HG03439 (cell line): ENCODE measurements around the gene SHISA8.

Experiments used
- ATAC-seq: cut with Tn5 transposase; IDR thresholded peaks from one replicate; pipeline ENCODE4 v1.9.1; 2021; ENCODE audit warnings: mild to moderate bottlenecking, moderate library complexity; ENCODE audit not compliant: unreplicated experiment

The SHISA8 gene

DNA sequence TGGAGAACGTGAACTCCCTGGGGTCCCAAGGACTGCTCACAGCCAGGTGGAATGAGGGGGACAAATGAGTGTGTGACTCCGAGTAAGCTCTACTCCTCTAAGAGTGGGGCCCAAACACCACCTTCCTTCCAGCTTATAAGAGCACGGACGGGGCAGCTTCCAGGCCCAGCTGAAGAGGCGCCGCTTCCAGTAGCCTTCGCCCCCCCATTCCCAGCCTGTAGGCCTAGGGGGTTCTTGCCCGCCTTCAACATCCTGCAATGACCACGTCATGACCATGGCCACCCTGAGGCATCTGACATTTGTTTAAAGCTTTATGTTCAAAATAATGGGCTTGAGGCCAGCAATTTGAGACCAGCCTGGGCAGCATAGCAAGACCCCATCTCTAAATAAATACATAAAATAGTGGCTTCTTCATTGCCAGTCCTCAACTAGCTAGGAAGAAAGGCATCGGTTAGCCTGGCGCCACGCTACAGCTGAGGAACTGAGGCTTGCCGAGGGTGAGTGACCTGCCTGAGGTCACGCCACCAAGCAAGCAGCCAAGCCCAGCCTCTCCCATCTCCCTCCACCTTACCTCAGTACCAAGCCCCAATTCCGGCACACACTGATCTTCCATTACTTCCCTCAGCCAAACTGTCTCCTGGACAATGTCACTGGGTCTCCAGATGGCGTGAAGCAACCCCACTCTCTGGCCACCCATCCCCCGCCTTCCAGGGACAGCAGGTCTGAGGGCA, 19.6 kb upstream of the SHISA8 start:
- no peak for ATAC-seq

DNA sequence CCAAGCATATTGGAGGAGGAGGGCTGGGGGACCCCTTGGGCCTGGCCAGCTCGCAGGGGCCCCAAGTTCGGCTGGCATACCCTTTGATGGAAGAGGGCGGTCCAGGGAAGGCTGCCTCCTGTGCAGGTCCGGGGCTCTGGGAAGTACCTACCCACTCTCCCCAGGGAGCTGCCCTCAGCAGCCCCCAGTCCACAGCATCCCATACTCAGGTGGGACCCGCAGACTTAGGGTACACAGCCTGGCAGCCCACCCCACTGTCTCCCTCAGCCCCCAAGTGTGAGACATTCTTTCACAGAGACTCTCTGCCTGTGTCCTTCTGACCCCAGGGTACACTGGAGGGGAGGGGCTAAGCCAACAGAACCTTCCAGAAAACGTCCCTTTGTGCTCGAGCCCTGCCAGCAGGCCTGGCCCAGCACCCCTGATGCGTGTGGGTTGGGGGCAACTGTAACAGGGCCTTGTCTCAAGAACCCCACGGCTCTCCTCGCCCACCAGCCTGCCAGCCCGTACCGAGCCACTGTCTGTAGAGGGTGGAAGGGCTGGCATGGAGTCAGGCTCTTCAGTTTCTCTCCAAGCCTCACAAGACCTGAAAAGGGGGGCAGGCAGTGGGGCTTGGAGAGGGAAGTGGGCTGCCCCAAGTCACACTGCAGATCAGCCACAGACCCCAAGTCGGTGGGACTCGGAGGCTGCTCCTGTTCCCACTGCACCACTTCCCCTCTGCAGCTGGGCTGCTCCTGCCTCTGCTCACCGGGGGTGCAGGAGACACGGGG, 18.7 kb upstream of the SHISA8 start:
- ATAC-seq, result no peak

DNA sequence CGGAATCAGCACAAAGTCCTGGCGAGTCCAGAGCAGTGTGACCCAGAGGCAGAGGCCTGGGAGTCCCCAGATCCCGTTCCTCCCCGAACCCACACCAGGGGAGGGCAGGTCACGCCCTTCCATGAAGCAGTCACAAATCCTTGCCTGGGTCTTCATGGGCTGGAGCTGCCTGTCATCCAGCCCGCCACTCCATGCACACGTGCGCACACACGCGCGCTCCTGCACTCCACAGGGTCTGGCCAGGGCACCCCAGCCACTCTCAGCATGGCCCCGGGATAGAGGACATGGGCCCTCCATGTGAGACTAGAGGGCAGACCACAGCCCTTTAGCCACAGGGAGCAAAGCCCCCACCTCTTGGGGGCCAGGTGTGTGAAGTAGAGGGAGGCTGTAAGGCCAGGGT, 17.5 kb upstream of the SHISA8 start:
- ATAC-seq, result no peak

DNA sequence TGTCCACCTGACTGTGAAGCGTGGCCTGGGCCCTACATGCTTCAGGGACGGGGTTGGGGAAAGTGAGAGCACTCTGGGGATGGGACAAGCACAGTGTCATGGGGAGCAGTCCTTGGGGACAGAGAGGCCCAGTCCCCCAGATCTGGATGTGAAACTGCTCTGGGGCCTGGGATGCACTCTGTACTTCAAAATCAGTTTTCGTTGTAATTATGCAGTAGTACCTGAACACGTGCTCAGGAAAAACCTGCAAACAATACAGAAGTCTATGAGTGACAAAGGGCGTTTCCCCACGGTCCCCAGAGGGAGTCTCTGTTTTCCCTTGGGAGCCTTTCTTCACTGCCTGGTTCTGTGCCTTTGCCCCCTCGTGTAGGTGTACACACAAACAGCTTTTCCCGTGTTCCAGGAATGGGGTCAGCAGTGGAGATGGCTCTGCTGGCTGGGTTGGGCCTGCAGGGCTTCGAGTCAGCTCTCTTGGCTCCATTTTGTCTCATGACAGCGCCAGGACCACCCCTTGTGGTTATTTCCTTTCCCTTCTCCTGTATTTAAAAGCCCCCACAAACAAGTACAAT, 16.9 kb upstream of the SHISA8 start:
- no peak for ATAC-seq

DNA sequence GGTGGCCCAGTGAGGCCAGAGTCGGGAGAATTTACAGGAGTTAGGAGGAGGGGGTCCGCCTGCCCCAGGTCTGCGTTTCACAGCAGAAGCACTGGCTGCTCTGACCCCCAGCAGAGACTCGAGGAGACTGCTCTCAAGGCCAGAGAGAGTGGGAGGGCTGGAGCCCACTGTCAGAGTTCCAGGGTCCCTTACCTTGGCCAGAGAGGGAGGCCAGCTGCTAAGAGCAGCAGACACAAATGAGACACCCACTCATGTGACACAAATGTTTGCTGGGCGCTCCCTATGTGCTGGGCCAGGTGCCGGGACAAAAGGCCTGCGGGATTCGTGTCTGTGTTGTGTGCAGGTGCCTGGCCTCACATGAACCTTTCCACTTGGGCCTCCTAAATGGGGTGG, 14.5 kb upstream of the SHISA8 start:
- ATAC-seq, result no peak

DNA sequence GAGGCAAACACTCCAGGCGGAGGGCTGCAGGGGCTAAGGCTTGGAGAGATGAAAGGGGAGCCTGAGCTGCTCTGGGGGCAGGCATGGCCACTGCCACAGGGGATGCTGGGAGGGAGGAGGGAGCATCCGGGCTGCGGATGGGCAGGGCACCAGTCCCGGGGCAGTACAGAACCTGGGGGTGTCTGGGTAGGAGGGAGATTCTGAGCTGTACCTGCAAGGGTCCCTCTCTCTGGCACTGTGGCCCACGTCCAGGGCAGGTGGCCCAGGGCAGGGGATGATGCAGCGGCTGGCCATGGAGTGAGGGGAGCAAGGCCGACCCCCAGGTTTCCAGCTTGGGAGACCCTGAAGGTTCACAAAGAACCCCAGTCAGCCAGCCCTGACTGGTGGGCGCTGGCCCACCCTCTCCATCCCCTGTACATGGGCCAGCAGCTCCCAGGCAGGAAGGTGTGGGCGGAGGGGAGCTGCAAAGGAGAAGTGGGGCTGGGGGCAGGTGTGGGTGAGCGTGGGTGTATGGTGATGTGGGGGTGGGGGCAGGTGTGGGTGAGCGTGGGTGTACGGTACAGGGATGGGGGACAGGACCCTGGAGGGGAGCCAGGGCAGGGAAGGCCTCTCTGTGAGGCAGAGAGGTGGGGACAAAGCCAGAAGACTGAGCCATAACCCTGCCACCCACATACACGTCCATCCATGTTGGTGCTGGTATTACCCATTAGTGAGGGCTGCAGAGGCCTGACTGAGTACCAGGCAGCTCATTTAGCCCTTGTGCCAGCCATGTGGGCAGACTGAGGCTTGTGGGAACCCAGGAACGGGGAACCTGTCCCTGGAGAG, 13.9 kb upstream of the SHISA8 start:
- ATAC-seq, result no peak

DNA sequence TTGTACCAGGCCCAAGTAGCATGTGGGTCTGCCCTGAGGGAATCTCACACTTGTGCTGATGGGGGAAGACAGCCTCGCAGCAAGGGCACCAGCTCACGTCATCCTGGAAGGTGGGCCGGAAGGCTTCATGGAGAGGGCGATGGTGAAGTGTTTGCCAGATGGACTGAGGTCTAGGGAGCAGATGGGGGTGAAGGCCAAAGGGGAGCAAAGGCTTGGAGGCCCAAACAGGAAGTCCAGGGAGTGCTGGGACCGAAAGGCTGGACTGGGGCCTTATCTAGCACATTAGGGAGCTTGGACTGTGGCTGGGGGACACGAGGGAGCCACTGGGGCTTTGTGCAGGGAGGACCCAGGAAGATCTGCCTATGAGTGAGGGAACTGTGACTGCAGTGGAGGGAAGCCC, 12.9 kb upstream of the SHISA8 start:
- no peak for ATAC-seq

DNA sequence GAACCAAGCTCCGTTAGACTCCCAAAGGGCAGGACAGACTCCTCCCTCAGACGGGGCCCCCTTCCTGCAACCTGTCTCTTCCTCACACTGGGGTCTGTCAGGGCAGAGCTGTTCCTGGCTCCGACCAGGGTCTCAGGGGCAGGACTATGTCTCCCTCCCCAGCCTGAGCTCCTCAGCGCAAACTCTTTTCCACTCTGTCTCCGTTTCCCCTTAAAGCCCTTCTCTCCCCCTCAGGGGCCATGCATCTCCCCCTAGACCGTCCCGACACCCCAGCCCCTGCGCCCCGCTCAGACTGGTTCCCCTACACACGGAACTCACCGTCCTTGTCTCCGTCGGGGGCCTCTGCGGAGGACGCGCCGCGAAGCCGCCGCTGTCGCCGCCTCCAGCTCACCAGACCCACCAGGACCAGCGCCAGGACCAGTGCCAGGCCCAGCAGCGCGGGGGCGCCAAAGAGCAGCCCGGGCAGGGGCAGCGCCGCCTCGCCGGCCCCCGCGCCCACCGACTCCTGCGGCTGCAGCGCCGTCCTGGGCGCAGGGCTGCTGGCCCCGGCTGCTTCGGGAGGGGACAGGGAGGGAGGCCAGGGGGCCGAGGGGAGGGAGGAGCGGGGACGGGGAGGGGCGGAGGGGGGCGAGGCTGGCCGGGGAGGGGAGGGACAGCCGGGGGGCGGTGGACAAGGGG, 11.0 kb upstream of the SHISA8 start:
- no peak for ATAC-seq

DNA sequence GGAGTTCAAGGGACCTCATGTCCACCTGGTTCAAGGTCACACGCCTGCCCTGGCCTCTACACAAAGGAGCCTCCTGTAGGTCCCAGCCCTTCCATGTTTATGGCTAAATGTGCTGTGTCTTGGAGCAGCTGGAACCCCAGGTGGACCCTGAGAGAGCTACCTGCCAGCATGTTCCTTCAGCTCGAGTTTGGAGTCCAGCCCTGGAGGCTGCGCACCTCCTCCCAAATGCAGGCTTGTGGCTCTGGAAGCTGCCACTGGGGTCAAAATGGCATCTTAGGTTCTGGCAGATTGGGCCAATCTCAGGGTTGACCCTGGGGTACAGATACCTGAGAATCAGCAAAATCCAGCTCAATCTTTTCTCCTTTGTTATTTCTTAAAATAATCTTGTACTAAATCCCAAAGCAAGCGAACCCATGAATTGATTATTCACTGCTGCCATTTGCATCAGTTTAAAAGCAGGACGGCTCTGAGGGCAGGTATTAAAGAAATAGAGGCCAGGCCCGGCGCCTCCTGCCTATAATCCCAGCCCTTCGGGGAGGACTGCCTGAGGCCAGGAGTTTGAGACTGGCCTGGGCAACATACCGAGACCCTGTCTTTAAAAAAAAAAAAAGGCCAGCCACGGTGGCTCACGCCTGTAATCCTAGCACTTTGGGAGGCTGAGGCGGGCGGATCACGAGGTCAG, 8.9 kb upstream of the SHISA8 start:
- ATAC-seq, result no peak

DNA sequence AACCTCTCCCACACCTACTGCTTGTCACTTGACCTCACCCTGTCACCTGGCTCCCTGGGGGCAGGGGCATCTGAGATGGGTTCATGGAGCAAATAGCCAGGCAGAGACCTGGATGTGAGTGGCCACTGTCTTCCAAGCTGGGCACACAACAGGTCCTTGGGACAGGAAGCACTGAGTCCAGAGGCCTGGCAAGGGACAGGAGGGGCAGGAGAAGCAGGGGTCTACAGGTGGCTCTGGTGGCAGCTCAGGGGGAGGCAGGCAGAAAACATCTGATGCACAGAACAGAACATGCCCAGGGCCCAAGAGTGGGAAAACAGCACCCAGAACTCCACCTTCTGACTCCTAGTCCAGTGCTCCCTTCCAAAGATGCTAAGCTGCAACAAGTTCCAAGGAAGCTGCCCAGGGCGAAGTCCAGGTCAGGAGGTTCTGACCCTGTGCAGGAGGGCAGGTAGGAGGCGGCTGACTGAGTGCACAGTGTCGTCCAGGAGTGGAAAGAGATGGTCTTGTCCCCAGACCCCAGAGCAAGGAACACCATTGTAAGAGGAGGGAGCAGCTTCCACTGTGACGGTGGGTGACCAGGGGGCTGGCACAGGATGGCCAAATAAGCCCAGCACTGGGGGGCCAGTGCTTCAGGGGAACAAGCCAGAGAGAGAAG, 8.2 kb upstream of the SHISA8 start:
- no peak for ATAC-seq

DNA sequence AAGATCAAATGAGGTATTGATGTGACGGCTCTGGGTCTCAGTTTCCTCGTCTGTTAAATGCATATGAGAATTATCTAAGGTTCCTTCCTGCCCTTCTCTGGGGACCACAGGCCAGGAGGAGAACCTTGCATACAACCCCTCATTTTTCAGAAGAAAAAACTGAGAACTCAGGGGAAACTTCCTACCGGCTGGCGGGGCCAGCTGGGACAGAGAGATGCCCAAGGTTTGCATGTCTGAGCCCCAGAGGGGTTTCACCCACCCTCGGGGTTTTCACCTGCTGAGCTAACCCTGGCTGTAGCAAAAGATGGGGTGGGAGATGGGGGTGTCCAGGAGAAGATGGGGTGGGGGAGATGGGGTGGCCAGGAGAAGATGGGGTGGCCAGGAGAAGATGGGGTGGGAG, 7.5 kb upstream of the SHISA8 start:
- no peak for ATAC-seq

DNA sequence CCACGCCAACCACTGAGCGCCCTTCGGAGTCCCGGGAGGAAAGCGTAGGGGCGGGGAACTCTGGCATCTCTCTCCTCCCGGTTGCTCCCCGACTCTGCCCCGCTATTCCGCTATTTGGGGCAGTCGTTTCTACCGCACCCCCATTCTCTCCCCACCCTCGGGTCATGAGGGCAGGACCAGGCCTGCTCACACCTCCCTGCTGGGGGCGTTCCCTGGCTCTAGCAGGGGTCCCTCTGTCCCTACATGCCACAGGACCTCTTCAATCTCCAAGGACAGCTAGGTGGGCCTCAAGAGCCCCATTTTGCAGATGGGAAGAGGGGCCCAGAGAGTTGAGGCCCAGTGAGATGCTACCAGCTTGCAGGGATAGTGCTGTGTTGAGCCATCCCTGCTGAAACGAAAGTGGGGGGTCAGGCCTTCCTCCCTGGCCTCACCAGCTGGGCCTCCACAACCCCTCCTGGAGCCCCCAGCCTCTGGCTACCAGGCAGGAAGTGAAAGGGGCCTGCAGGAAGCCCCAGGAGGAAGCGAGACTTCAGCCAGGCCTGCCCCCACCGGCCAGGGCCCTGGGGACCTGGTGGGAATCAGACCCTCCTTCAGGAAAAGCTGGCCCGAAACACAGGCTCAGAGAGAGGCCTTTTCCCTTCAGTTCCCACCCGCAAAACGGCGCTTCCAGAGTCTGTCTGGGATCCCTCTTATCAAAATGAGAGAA, 5.5 kb upstream of the SHISA8 start:
- no peak for ATAC-seq

DNA sequence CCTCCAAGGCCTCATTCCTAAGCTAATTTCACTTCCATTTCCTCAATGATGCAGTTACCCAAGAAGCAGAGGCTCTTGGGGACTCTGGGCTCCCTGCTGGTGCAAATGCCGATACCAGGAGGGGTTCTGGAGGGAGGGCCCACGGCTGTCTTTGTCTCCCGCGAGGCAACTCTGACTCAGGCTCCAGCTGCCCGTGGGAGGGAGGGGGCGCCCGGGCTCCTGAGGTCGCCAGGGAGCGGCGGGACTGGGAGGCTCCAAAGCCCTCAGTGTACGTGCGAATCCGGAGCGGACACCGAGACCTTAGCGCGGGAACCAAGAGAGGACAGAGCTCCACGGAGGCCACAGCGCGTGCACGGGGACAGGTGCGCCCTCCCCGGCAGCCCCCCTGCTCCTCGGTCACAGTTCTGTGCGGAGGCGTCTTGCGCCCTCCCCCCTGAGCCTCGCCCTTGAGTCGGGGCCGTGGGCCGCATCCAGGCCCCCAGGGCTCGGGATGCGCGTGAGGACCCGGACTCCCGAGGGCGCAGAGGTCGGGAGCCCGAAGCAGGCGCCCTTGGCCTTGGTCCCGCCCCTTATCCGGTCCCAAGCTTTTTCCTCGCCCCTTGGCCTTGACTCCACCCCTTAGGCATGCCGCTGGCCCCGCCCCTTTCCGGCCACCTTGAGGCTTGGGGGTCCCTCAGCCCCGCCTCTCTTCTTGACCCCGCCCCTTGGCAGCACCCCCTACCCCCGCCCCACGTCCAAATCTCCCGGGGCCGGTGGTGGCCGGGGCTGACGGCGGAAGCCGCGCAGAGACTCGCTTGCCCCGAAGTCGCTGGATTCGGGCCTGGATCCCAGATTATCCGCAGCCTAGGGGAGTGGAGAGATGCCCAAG, 4.7 kb upstream of the SHISA8 start:
- peak; percentile 47 for ATAC-seq

DNA sequence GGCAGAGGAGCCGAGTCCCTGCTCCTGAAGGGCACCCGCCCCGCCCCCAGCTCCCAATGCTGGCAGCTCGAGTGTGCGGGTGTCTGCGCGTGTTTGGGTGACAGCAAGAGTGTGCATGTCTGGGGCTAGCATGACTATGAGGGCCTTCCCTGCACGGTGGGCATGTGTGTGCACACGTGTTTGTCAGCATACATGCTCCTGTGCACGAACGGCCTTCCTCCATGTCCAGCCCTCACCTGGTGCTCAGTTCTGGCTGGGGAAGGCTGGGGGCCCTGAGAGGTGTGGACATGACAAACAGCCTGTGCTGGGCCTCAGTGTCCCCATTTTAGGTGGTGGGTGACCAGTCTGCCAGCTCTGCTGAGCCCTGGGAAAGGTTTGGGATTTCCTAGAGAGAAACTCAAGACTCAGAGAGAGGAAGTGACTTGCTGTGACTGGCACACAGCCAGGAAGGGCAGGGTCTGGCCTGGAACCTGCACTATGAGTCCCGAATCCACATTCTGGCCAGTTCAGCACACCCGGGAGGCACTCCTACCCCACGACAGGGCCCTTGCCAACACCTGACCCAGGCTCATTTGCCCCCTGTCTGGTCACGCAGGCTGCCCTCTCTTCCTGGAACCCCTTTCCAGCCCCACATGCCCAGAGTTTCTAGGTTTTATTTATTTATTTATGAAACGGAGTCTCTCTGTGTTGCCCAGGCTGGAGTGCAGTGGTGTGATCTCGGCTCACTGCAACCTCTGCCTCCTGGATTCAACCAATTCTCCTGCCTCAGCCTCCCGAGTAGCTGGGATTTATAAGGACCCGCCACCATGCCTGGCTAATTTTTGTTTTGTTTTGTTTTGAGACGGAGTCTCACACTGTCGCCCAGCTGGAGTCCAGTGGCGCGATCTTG, 3.3 kb upstream of the SHISA8 start:
- ATAC-seq, result no peak

DNA sequence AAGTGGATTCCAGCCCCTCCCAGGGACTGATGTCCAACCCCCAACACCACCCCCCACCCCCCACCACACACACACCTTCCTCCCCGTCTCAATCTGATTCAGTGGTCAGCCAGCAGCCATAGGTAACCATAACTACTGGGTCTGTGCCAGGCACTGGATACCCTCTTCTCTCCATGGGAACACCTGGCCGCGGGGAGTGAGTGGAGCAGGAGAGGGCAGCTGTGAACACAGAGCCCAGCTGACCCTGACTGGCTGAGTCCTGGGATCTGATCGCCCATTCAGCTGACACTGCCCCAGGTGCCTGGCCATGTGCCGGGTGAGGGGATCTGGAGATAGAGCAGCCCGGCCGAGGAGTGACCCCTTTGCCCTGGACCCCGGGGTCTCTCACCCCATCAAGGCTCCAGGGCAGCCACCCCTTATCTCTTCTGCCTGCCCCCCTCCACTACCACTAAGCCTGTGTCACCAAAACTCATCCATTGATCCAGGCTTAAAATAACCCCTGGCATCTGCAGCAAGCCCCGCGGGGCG, 2.6 kb upstream of the SHISA8 start:
- ATAC-seq, result no peak

DNA sequence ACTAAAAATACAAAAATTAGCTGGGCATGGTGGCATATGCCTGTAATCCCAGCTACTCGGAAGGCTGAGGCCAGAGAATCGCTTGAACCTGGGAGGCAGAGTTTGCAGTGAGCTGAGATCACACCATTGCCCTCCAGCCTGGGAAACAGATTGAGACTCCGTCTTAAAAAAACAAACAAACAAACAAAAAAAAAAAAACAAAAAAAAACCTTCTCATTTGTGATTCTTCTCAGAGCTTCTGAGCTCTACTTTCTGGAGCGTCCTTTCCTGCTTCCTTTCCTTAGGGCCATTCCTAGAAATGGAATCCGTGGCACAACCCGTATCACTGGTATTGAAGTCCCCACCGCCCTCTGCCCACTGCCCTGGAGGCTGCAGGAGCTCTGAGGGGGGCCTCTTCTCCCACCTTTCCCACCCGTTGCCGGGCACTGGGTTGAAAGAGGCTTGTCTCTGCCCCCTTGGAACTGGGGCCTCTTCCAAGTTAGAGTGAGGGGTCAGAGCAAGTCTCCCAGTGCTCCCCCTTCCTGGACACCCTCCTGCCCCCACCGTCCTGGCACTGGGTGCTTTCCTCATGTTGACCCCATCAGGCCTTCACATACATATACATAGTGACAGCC, 2.0 kb upstream of the SHISA8 start:
- no peak for ATAC-seq
